HepG2 (cell line): ENCODE results near the gene ZNF431. TPM values are rescaled to one million over a fixed set of nuclear protein-coding genes. Genes with fewer than 3 reads are reported as not detected.

Experiments used
- ARNT2 ChIP-seq: sonication (generic); formaldehyde crosslinking; IDR thresholded peaks from 2 replicates; pipeline ENCODE4 v1.8.0; 2022; ENCODE audit warnings: mild to moderate bottlenecking, low read depth, missing genetic modification reagents, moderate library complexity
- ATM ChIP-seq: fragments of 450-650 bp; IDR thresholded peaks from 2 replicates; pipeline ENCODE4 v1.7.1; 2017; ENCODE audit warnings: mild to moderate bottlenecking, borderline replicate concordance
- CBX2 ChIP-seq, 2 experiments: fragments of 200-600 bp in 1 of 2; sonication (generic); formaldehyde crosslinking in 1 of 2; IDR thresholded peaks; 2 replicates each; pipeline versions ENCODE4 v1.7.0 to v1.8.1; 2018 to 2022; ENCODE audit warnings: low read depth in 2 of 2, low read length in 1 of 2, mild to moderate bottlenecking in 1 of 2, missing genetic modification reagents in 1 of 2
- CEBPB ChIP-seq: IDR thresholded peaks from 2 replicates; pipeline ENCODE4 v1.6.1; 2011; ENCODE audit warnings: low read depth, low read length, improper control_type of control experiment, borderline replicate concordance
- FOXA1 ChIP-seq, 2 experiments: fragments of 450-650 bp in 1 of 2; sonication (generic) in 1 of 2; formaldehyde crosslinking in 1 of 2; IDR thresholded peaks; 2 replicates each; pipeline versions ENCODE4 v1.4.0 to v1.6.1; 2016 to 2020; ENCODE audit warnings: missing genetic modification reagents in 1 of 2
- KLF15 ChIP-seq: sonication (generic); formaldehyde crosslinking; IDR thresholded peaks from 2 replicates; pipeline ENCODE4 v1.8.1; 2023; ENCODE audit warnings: borderline replicate concordance, mild to moderate bottlenecking, inconsistent platforms, missing genetic modification reagents, mixed read lengths
- MAF1 ChIP-seq: sonication (generic); formaldehyde crosslinking; IDR thresholded peaks from 2 replicates; pipeline ENCODE4 v1.5.0; 2020; ENCODE audit warnings: missing genetic modification reagents, borderline replicate concordance
- MAFK ChIP-seq, 2 experiments: IDR thresholded peaks in 1 of 2; conservative IDR thresholded peaks in 1 of 2; 2 replicates each; pipeline ENCODE4 v1.6.1; 2011; ENCODE audit warnings: improper control_type of control experiment in 2 of 2, low read length in 2 of 2
- RFXAP ChIP-seq: sonication (generic); formaldehyde crosslinking; IDR thresholded peaks from 2 replicates; pipeline ENCODE4 v1.4.0; 2020; ENCODE audit warnings: missing genetic modification reagents, borderline replicate concordance
- U2AF2 ChIP-seq: fragments of 200-400 bp; formaldehyde crosslinking; IDR thresholded peaks from 2 replicates; pipeline ENCODE4 v1.6.1; 2017; ENCODE audit warnings: low read depth, mild to moderate bottlenecking, low read length
- ZBTB21 ChIP-seq: sonication (generic); formaldehyde crosslinking; IDR thresholded peaks from 2 replicates; pipeline ENCODE4 v1.4.0; 2020; ENCODE audit warnings: missing genetic modification reagents
- ZNF17 ChIP-seq: sonication (generic); formaldehyde crosslinking; IDR thresholded peaks from 2 replicates; pipeline ENCODE4 v1.5.0; 2020; ENCODE audit warnings: mild to moderate bottlenecking, missing genetic modification reagents
- ZNF207 ChIP-seq: fragments of 450-650 bp; IDR thresholded peaks from 2 replicates; pipeline ENCODE4 v1.6.1; 2016; ENCODE audit warnings: antibody characterized with exemption, borderline replicate concordance
- ZNF350 ChIP-seq: sonication (generic); formaldehyde crosslinking; IDR thresholded peaks from 2 replicates; pipeline ENCODE4 v1.4.0; 2020; ENCODE audit warnings: mild to moderate bottlenecking, low read depth, missing genetic modification reagents, borderline replicate concordance
- ZNF616 ChIP-seq: sonication (generic); formaldehyde crosslinking; IDR thresholded peaks from 2 replicates; pipeline ENCODE4 v1.5.0; 2020; ENCODE audit warnings: low read depth, mild to moderate bottlenecking, missing genetic modification reagents
- ZNF75D ChIP-seq: sonication (generic); formaldehyde crosslinking; IDR thresholded peaks from 2 replicates; pipeline ENCODE4 v1.8.1; 2023; ENCODE audit warnings: missing genetic modification reagents, mild to moderate bottlenecking, borderline replicate concordance
- polyA plus RNA-seq, 8 experiments: library from polyadenylated mRNA; depleted of rRNA in 3 of 8; stranded (reverse) in 7 of 8; unstranded in 1 of 8; fragments of >200 nt; fragmentation: Illumina TruSeq in 4 of 8; extraction: Trizol in 4 of 8; gene quantifications; 2 replicates each; pipeline versions ENCODE4 v1.2.1 to v1.2.3, GENCODE V29; 2011 to 2016; ENCODE audit warnings: low read depth in 4 of 8, missing spikeins in 1 of 8, mixed read lengths in 1 of 8; ENCODE audit not compliant: insufficient read depth in 1 of 8
- total RNA-seq, 5 experiments: library from RNA; depleted of rRNA; stranded (reverse); fragments of >200 nt; fragmentation: Illumina TruSeq; extraction: Trizol; gene quantifications; 2 replicates each; pipeline ENCODE4 v1.2.3, GENCODE V29; 2016; ENCODE audit warnings: low read depth in 1 of 5
- TF ChIP-seq, protein P1 (sequence below): sonication (generic); formaldehyde crosslinking; IDR thresholded peaks from 2 replicates; pipeline ENCODE4 v1.4.0; 2020; ENCODE audit warnings: mild to moderate bottlenecking, missing genetic modification reagents, borderline replicate concordance
- TF ChIP-seq, protein P2 (sequence below): sonication (generic); formaldehyde crosslinking; IDR thresholded peaks from 2 replicates; pipeline ENCODE4 v1.5.1; 2020; ENCODE audit warnings: mild to moderate bottlenecking, moderate library complexity, missing genetic modification reagents
- TF ChIP-seq, protein P3 (sequence below): sonication (generic); formaldehyde crosslinking; IDR thresholded peaks from 2 replicates; pipeline ENCODE4 v1.5.0; 2020; ENCODE audit warnings: missing genetic modification reagents, mild to moderate bottlenecking, borderline replicate concordance

ZNF431 gene
- total and polyA plus RNA-seq, 2 of the 13 experiments (the other 11 are each of a cell fraction or from before 2014, with no cell fraction given) = 4.4 to 11.8 TPM

DNA sequence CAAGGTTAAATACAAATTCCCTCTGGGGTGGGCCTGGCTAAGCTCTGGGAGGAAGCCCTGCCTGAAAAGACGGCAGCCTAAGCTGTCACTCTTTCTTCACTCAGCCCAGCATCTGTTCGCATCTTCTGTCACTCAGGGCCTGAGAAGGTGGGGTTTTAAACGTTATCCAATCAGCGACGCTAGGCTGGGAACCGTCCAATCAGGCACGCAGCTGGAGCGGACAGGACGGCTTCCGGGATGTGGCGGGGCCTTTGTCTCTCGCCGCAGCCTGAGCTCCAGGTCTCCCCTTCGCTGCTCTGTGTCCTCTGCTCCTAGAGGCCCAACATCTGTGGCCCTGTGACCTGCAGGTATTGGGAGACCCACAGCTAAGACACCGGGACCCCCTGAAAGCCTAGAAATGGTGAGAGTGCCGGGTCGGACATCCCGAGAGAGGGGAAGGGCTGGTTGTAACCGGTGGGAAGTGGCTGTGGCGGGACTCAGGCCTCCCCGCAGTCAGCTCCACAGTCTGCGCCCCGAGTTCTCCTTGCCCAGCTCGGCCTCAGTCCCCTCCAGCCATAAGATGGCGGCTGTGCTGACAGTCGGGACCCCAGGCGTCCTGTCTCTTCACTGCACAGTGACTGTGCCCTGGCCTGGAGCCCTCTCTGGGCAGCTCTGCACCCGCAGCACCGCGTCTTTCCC is at the start of gene ZNF431 (continued):
- TF ChIP-seq MAF1 (no peak), ZNF75D (CRISPR knock-in tag) (no peak), MAFK (conservative IDR thresholded peaks at IDR 0.05 in 1 of 2, IDR thresholded peaks at IDR 0.05 in 1 of 2; ENCODE audit: low read length in 2 of 2) (no peak), ZNF17 (CRISPR knock-in tag) (no peak), KLF15 (CRISPR knock-in tag) (no peak), ATM (no peak), CBX2 (IDR thresholded peaks at IDR 0.05; ENCODE audit: low read depth, low read length) (no peak), CBX2 (CRISPR knock-in tag; IDR thresholded peaks at IDR 0.05; ENCODE audit: low read depth) (no peak), U2AF2 (no peak), RFXAP (no peak), FOXA1 (IDR thresholded peaks at IDR 0.05) (no peak), FOXA1 (CRISPR knock-in tag; IDR thresholded peaks at IDR 0.05) (no peak), CEBPB (no peak), ARNT2 (CRISPR knock-in tag) (no peak), ZNF616 (CRISPR knock-in tag) (no peak), ZBTB21 (no peak), ZNF350 (CRISPR knock-in tag) (peak; percentile 68; the same call in 1 of the 2 replicates), ZNF207 (no peak)
- TF ChIP-seq, protein P1, sequence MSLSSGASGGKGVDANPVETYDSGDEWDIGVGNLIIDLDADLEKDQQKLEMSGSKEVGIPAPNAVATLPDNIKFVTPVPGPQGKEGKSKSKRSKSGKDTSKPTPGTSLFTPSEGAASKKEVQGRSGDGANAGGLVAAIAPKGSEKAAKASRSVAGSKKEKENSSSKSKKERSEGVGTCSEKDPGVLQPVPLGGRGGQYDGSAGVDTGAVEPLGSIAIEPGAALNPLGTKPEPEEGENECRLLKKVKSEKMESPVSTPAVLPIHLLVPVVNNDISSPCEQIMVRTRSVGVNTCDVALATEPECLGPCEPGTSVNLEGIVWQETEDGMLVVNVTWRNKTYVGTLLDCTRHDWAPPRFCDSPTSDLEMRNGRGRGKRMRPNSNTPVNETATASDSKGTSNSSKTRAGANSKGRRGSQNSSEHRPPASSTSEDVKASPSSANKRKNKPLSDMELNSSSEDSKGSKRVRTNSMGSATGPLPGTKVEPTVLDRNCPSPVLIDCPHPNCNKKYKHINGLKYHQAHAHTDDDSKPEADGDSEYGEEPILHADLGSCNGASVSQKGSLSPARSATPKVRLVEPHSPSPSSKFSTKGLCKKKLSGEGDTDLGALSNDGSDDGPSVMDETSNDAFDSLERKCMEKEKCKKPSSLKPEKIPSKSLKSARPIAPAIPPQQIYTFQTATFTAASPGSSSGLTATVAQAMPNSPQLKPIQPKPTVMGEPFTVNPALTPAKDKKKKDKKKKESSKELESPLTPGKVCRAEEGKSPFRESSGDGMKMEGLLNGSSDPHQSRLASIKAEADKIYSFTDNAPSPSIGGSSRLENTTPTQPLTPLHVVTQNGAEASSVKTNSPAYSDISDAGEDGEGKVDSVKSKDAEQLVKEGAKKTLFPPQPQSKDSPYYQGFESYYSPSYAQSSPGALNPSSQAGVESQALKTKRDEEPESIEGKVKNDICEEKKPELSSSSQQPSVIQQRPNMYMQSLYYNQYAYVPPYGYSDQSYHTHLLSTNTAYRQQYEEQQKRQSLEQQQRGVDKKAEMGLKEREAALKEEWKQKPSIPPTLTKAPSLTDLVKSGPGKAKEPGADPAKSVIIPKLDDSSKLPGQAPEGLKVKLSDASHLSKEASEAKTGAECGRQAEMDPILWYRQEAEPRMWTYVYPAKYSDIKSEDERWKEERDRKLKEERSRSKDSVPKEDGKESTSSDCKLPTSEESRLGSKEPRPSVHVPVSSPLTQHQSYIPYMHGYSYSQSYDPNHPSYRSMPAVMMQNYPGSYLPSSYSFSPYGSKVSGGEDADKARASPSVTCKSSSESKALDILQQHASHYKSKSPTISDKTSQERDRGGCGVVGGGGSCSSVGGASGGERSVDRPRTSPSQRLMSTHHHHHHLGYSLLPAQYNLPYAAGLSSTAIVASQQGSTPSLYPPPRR (CRISPR knock-in tag) = peak; percentile 29; the same call in 1 of the 2 replicates
- TF ChIP-seq, protein P2, sequence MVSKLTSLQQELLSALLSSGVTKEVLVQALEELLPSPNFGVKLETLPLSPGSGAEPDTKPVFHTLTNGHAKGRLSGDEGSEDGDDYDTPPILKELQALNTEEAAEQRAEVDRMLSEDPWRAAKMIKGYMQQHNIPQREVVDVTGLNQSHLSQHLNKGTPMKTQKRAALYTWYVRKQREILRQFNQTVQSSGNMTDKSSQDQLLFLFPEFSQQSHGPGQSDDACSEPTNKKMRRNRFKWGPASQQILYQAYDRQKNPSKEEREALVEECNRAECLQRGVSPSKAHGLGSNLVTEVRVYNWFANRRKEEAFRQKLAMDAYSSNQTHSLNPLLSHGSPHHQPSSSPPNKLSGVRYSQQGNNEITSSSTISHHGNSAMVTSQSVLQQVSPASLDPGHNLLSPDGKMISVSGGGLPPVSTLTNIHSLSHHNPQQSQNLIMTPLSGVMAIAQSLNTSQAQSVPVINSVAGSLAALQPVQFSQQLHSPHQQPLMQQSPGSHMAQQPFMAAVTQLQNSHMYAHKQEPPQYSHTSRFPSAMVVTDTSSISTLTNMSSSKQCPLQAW (CRISPR knock-in tag) = peak; percentile 70
- TF ChIP-seq, protein P3, sequence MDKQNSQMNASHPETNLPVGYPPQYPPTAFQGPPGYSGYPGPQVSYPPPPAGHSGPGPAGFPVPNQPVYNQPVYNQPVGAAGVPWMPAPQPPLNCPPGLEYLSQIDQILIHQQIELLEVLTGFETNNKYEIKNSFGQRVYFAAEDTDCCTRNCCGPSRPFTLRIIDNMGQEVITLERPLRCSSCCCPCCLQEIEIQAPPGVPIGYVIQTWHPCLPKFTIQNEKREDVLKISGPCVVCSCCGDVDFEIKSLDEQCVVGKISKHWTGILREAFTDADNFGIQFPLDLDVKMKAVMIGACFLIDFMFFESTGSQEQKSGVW (CRISPR knock-in tag) = no peak
